A673 (cell line): Measurements from ENCODE around the gene C8B. TPM values are rescaled to one million over a fixed set of nuclear protein-coding genes. Genes with fewer than 3 reads are reported as not detected.

ENCODE experiments used
- BruUV-seq: library from RNA; stranded (reverse); fragments of 400-500 nt; replicated peaks from 2 replicates; lab custom pipeline; 2021; lab: Mats Ljungman, UMichigan
- CTCF ChIA-PET: fragments of 300-600 bp; sonication (Branson Sonifier 250); formaldehyde crosslinking; loops from one replicate; lab custom pipeline; 2022; ENCODE audit warnings: antibody characterized with exemption; lab: Charles Lee
- POLR2A ChIA-PET: fragments of 300-600 bp; sonication (Branson Sonifier 250); formaldehyde crosslinking; loops from one replicate; lab custom pipeline; 2022; ENCODE audit warnings: antibody characterized with exemption; ENCODE audit not compliant: low non-redundant PET; lab: Charles Lee
- DNase-seq: peaks from one replicate; pipeline ENCODE4 v3.0.0-alpha.2; 2015; ENCODE audit warnings: low spot score
- H3K27ac ChIP-seq: fragments of 200-600 bp; sonication (generic); 2 replicates; pipeline ENCODE4 v1.5.1; 2016; ENCODE audit warnings: mixed run types, low read depth, mild to moderate bottlenecking, mixed read lengths, antibody characterized with exemption, low read length; ENCODE audit not compliant: poor library complexity, severe bottlenecking
- H3K27me3 ChIP-seq: fragments of 200-600 bp; sonication (generic); replicated peaks from 2 replicates; pipeline ENCODE4 v1.6.1; 2017; ENCODE audit warnings: mixed run types, low read depth, mild to moderate bottlenecking, mixed read lengths, antibody characterized with exemption, low read length; ENCODE audit not compliant: insufficient read depth, poor library complexity
- H3K36me3 ChIP-seq: fragments of 200-600 bp; sonication (generic); 2 replicates; pipeline ENCODE4 v1.6.1; 2016; ENCODE audit warnings: mixed run types, mild to moderate bottlenecking, mixed read lengths, antibody characterized with exemption, low read length; ENCODE audit not compliant: insufficient read depth, poor library complexity, severe bottlenecking
- H3K4me1 ChIP-seq: fragments of 200-600 bp; sonication (generic); 2 replicates; pipeline ENCODE4 v1.6.1; 2017; ENCODE audit warnings: mixed run types, mild to moderate bottlenecking, mixed read lengths, antibody characterized with exemption, low read length; ENCODE audit not compliant: insufficient read depth, poor library complexity, severe bottlenecking
- H3K4me3 ChIP-seq: fragments of 200-600 bp; sonication (generic); 2 replicates; pipeline ENCODE4 v1.5.1; 2016; ENCODE audit warnings: low read depth, mixed run types, mild to moderate bottlenecking, mixed read lengths, low read length; ENCODE audit not compliant: poor library complexity, severe bottlenecking
- H3K9me3 ChIP-seq: fragments of 200-600 bp; sonication (generic); 2 replicates; pipeline ENCODE4 v1.6.1; 2016; ENCODE audit warnings: mixed run types, low read depth, mild to moderate bottlenecking, mixed read lengths, antibody characterized with exemption, low read length; ENCODE audit not compliant: poor library complexity, severe bottlenecking
- EZH2 ChIP-seq: fragments of 200-600 bp; sonication (generic); IDR thresholded peaks from 2 replicates; pipeline ENCODE4 v1.6.1; 2017; ENCODE audit warnings: borderline replicate concordance, low read depth, mild to moderate bottlenecking, mixed read lengths, antibody characterized with exemption, low read length; ENCODE audit not compliant: poor library complexity, severe bottlenecking
- intact Hi-C: fragments of 100-400 bp; cut with micrococcal nuclease; formaldehyde crosslinking; loops from one replicate; pipeline ENCODE4 v1.10.0; 2022; ENCODE audit not compliant: unreplicated experiment
- total RNA-seq: library from RNA; stranded (reverse); gene quantifications from 2 replicates; pipeline ENCODE4 v1.2.3, GENCODE V29; 2021
- TF ChIP-seq, protein P1 (sequence below): fragments of 300-800, 200-600 bp; sonication (generic); conservative IDR thresholded peaks from 2 replicates; pipeline ENCODE4 v1.5.1; 2017; ENCODE audit warnings: low read depth, mild to moderate bottlenecking, antibody characterized with exemption, low read length, moderate library complexity, mixed read lengths

Gene C8B
- total RNA-seq, 1 experiment from 2014 or later: 0.39 TPM

DNA sequence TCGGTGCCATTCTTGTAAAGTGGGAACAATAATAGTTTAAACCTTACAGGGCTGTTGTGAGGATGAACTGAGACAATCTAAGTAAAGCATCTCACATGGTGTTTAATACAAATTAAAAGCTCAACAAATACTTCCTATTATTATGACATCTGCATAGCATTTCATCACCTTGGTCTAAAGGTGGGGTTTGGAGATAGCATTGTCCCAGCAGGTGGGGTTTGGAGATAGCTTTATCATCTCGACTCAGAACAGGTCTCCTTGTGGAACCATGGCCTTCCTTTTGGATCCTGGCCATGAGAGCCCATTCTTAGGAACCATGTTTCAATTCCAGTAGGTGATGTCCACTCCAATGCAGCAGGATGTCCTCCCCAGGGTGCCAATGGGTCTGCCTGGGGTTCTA lies 20.6 kb upstream of the C8B start:
- DNase-seq: no peak
- ChIA-PET POLR2A (no interaction called here), CTCF (no interaction called here)
- TF ChIP-seq, protein P1, sequence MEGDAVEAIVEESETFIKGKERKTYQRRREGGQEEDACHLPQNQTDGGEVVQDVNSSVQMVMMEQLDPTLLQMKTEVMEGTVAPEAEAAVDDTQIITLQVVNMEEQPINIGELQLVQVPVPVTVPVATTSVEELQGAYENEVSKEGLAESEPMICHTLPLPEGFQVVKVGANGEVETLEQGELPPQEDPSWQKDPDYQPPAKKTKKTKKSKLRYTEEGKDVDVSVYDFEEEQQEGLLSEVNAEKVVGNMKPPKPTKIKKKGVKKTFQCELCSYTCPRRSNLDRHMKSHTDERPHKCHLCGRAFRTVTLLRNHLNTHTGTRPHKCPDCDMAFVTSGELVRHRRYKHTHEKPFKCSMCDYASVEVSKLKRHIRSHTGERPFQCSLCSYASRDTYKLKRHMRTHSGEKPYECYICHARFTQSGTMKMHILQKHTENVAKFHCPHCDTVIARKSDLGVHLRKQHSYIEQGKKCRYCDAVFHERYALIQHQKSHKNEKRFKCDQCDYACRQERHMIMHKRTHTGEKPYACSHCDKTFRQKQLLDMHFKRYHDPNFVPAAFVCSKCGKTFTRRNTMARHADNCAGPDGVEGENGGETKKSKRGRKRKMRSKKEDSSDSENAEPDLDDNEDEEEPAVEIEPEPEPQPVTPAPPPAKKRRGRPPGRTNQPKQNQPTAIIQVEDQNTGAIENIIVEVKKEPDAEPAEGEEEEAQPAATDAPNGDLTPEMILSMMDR: no peak
- TF ChIP-seq EZH2: no peak
- Histone ChIP-seq H3K4me3 (no peak overlapping the region), H3K36me3 (no peaks in the 10 kb centered on the region), H3K27me3 (no peaks in the 10 kb centered on the region), H3K27ac (no peak overlapping the region), H3K4me1 (no peaks in the 10 kb centered on the region), H3K9me3 (no peaks in the 10 kb centered on the region)
- intact Hi-C loops: no loop called here
- BruUV-seq: no TSS peak

- no peak for DNase-seq
Observed at GRCh38 chr1:56985857-56986256, 20.0 kb upstream of the C8B start.

DNA sequence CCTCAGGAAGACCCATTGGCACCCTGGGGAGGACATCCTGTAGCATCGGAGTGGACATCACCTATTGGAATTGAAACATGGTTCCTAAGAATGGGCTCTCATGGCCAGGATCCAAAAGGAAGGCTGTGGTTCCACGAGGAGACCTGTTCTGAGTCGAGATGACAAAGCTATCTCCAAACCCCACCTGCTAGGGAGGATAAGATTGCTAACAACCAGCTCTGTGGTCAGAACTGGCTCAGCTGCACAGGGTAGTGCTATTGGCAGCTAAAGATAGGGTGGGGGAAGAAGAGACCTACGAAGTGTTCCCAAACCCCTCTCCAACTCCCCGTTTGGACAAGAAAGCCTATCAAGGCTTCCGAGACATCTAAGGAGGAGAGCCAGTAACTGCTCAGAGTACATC lies 17.7 kb upstream of the C8B start:
- H3K4me3 ChIP-seq: no peak overlapping the region
- no peaks in the 10 kb centered on the region for H3K9me3 ChIP-seq
- BruUV-seq: no TSS peak
- ChIA-PET POLR2A (no interaction called here), CTCF (no interaction called here)
- peaks cover 3% of the 10 kb centered on the region for H3K4me1 ChIP-seq
- no peak for DNase-seq
- H3K27me3 ChIP-seq: no peaks in the 10 kb centered on the region
- no peaks in the 10 kb centered on the region for H3K36me3 ChIP-seq
- no peak for TF ChIP-seq EZH2
- TF ChIP-seq, protein P1: no peak
- no peak overlapping the region for H3K27ac ChIP-seq
- intact Hi-C loops: no loop called here

More at GRCh38 chr1:56985857-56986256, 20.0 kb upstream of the C8B start:
- Histone ChIP-seq H3K27ac (no peak overlapping the region), H3K36me3 (no peaks in the 10 kb centered on the region), H3K4me1 (no peaks in the 10 kb centered on the region), H3K4me3 (no peak overlapping the region), H3K27me3 (no peaks in the 10 kb centered on the region), H3K9me3 (no peaks in the 10 kb centered on the region)
- ChIA-PET POLR2A (interaction anchor here (0.9 kb wide), 1 partner anchor 80 kb away, joined by 3 read pairs; no protein-coding TSS in a partner anchor), CTCF (no interaction called here)
- intact Hi-C loops: no loop called here
- no peak for TF ChIP-seq EZH2
- TF ChIP-seq, protein P1: no peak
- BruUV-seq: no TSS peak
